ENCODE results near the gene ADH7. TPM values are rescaled to one million over a fixed set of nuclear protein-coding genes. Genes with fewer than 3 reads are reported as not detected.
"Not testable (repeated sequence)": the region's sequence is repeated elsewhere in the genome, so short reads cannot be mapped to it uniquely, and the experiment has no call there.

The ADH7 gene
- total RNA-seq, 1 donor from 2014 or later: not detected

DNA sequence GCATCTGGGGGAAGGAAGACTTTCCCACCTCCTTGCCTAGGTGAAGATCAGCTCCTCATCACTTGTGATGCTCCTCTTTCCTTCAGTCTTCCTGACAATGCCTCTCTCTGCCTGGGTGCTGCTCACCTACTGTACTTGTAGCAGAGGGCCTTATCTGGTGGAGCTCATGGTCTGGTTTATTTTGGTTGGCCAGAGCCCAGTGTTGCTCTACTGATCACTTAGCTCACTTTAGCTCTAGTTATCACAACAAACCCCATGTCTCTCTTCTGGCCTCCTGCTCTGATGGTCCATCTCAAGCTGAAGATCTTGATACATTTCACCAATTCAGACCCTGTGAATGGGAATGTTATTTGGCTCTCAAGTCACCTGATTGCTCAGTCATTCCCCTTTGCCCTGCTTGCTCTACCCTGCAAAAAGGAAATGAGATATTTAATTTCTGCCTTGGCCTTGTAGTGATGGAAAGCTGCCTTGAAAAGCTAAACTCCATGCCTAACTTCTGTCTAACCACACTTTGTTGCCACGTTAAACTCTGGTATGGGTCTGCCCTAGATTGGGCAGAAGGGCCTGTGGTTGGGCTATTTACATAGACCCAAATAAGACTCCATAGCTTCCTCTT, 52.3 kb downstream of the ADH7 start:
- DNase-seq (ENCODE audit: extremely low read depth, low read depth, low spot score): no peak

DNA sequence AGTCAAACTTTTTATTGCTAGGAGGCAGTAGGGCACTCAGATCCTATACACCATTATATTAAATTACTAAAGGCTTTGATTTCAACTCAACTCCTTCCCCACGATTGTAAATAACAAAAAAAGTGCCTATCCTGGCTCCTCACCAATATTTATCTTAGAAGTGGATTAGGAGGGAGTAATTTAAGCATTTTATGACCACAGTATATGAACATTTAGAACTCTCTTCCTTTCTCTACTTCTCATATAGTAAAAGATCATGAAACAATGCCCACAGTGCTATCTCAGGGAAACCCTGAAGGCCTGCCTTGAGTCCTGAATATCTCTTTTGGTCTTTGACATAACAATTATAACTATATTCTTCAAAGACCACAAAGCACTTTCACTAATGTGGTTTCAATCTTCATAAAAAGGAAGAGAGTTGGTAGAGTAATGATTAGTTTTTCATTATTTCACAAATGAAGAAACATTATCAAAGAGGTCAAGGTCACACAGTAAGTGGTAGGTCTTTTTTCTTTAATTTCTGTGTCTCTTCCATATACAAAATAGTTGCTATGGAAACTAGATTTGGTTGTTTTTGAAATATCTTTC, 53.5 kb downstream of the ADH7 start:
- no peak for DNase-seq (ENCODE audit: extremely low read depth, low read depth, low spot score)

DNA sequence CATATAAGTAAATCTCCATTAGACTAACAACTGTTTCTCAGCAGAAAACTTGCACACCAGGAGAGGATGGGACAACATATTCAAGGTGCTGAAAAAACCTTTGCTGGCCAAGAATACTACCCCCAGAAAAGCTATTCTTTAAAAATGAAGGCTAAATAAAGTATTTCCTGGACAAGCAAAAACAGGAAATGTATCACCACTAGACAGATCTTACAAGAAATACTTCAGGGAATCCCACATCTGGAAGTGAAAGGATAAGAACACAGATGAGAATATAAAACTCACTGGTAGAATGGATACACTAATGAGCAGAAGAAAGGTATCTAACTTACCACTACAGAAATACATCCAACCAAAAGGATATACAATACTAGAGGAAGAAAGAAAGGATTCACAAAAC, 55.6 kb downstream of the ADH7 start:
- no peak for DNase-seq (ENCODE audit: extremely low read depth, low read depth, low spot score)

DNA sequence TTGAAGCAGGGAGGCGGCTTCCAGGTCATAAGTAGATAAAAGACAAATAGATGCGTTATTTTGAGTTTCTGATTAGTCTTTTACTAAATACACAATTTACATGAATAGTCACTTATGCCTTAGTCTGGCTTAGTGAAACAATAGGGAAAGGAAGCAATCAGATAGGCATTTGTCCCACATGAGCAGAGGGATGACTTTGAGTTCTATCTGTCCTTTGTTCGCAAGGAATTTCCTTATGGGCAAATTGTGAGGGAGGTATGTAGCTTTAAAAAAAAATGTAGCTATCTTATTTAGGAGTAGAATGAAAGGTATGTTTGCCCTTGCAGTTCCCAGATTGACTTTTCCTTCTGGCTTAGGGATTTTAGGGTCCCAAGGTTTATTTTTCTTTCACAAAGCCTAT, 56.3 kb downstream of the ADH7 start:
- no peak for DNase-seq (ENCODE audit: extremely low read depth, low read depth, low spot score)

DNA sequence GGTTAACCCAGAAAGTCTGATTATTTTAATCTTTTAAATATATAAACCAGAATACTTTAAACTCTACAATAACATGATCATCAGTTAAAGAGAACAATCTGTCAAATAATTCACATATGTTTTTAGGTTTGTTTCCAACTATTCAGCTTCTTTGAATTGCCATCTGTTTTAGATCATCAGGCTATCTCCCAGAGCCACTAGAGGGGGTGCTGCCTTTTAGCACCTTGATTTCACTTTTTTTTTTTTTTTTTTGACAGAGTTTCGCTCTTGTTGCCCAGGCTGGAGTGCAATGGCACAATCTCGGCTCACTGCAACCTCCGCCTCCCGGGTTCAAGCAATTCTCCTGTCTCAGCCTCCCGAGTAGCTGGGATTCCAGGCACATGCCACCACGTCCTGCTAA, 57.8 kb downstream of the ADH7 start:
- DNase-seq (ENCODE audit: extremely low read depth, low read depth, low spot score): not testable (repeated sequence)

DNA sequence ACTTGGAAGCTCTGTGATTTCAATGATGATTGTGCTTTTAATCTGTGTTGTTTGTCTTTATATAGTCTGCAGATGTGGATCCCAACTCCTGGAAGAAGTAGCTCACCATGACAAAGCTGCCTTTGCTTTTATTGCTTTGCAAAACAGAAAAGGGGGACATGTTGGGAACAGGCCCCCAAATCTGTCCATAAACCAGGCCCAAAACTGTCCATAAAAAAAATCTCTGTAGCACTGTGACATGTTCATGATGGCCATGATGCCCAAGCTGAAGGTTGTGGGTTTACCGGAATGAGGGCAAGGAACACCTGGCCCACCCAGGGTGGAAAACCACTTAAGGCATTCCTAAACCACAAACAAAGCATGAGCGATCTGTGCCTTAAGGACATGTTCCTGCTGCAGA, 62.7 kb downstream of the ADH7 start:
- DNase-seq (ENCODE audit: extremely low read depth, low read depth, low spot score): not testable (repeated sequence)

DNA sequence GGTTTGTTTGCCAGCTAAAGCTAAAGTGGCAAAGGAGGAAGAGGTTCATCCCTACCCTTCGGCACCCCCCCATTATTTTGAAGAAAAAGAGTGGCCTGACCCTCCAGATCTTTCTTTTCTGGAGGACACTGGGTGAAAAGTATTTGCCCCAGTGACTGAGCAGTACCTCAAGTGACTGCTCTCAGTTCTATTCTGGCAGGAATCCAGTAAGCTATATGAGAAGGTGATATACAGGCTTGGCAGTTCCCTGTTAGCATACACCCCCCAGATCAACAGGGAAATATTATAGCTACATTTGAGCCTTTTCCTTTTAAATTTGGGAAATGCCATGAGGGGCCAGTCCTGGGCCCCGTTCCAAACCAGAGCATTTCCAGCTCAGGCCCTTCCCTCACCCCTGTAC, 67.3 kb downstream of the ADH7 start:
- DNase-seq (ENCODE audit: extremely low read depth, low read depth, low spot score): not testable (repeated sequence)

DNA sequence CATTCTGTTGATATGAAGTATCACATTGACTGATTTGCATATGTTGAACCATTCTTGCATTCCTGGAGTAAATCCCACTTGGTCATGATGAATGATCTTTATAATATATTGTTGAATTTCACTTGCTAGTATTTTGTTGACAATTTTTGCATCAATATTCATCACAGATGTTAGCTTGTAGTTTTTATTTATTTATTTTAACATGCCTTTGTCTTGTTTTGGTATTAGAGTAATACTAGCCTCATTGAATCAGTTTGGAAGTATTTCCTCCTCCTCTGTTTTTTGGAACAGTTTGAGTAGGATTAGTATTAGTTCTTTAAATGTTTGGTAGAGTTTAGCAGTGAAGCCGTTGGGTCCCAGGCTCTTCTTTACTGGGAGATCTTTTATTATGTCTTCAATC, 68.7 kb downstream of the ADH7 start:
- no peak for DNase-seq (ENCODE audit: extremely low read depth, low read depth, low spot score)

DNA sequence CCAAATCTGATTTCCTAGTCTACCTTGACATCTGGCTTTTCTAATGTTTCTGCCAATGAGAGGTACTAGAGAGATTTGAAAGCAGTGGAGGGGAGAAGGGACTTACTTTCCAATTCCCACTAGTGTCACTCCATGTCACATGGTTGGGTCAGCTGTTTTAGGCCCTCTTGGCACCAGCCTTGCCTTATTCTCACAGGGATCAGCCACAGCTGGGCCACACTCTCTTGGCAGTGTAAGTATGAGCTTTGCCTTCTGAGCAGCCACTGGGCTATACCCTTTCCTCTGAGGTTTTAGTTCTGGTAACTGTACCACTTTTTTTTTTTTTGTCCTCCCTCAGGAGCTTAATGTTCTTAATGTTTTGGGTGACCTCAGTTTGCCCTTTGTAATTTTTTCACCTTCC, 72.4 kb downstream of the ADH7 start:
- DNase-seq (ENCODE audit: extremely low read depth, low read depth, low spot score): no peak

Other genes with a start within 250 kb of the ADH7 start
- not detected in 2 replicates for gene ADH6, start 216.1 kb downstream of the ADH7 start, total RNA-seq
- gene ADH1A, start 144.4 kb downstream of the ADH7 start, total RNA-seq: not detected in 2 replicates
- gene ADH1B, start 113.9 kb downstream of the ADH7 start, total RNA-seq: not detected in 2 replicates
- gene ADH1C, start 82.6 kb downstream of the ADH7 start, total RNA-seq: not detected in 2 replicates
- not detected in 2 replicates for gene C4orf17, start 75.7 kb upstream of the ADH7 start, total RNA-seq
- gene TRMT10A, start 128.7 kb upstream of the ADH7 start, total RNA-seq: 4.5 and 7.2 TPM in 2 replicates
- gene MTTP, start 139.5 kb upstream of the ADH7 start, total RNA-seq: not detected in 2 replicates
- gene C4orf54, start 222.5 kb upstream of the ADH7 start, total RNA-seq: 0.18 and 0.53 TPM in 2 replicates